Measurements from ENCODE around the gene PTPRE.

GRCh38 chr10:128040096-128040495, 133.2 kb downstream of the PTPRE start:
- TF ChIP-seq POLR2A (IDR thresholded peaks at IDR 0.05; ENCODE audit: low read depth, low read length) (no peak), TAF1 (IDR thresholded peaks at IDR 0.05; ENCODE audit: low read depth, low read length) (no peak), SPI1 (IDR thresholded peaks at IDR 0.05; ENCODE audit: low read depth, low read length) (no peak), POLR2AphosphoS5 (IDR thresholded peaks at IDR 0.05; ENCODE audit: low read depth, low read length) (no peak), POU2F2 (IDR thresholded peaks at IDR 0.05; ENCODE audit: low read depth, low read length) (no peak), PAX5 (IDR thresholded peaks at IDR 0.05; ENCODE audit: insufficient read depth, low read length, severe bottlenecking) (no peak)
